Ishikawa (cell line): ENCODE data around the gene HAUS7.

ENCODE experiments used
- EP300 ChIP-seq: IDR thresholded peaks from 2 replicates; pipeline ENCODE4 v1.6.1; 2012; ENCODE audit warnings: borderline replicate concordance
- TAF1 ChIP-seq: IDR thresholded peaks from 2 replicates; pipeline ENCODE4 v1.6.1; 2012; ENCODE audit warnings: low read depth, mild to moderate bottlenecking

GRCh38 chrX:153460826-153461225 is 9.6 kb downstream of the HAUS7 start:
- TF ChIP-seq TAF1 (no peak), EP300 (no peak)
